LNCaP clone FGC (cell line): ENCODE data around the gene FBLN2.

Source experiments
- DNase-seq: peaks from one replicate; pipeline ENCODE4 v3.0.0-alpha.2; 2011; ENCODE audit warnings: low read depth
- H3K4me3 ChIP-seq: 2 replicates; pipeline ENCODE4 v1.5.1; 2011; ENCODE audit warnings: mild to moderate bottlenecking, low read depth, low read length, control low read depth
- CTCF ChIP-seq: IDR thresholded peaks from 2 replicates; pipeline ENCODE4 v1.5.1; 2012; ENCODE audit warnings: mild to moderate bottlenecking; ENCODE audit not compliant: control insufficient read depth, insufficient read depth; ENCODE audit errors: extremely low read depth

The FBLN2 gene

GRCh38 chr3:13508496-13508895, 40.4 kb upstream of the FBLN2 start:
- no peak for TF ChIP-seq CTCF
- no peak overlapping the region for H3K4me3 ChIP-seq
- no peak for DNase-seq

- no peak overlapping the region for H3K4me3 ChIP-seq
- TF ChIP-seq CTCF: no peak
- DNase-seq: no peak
Observed at GRCh38 chr3:13509059-13509815, 39.7 kb upstream of the FBLN2 start.

- no peak for TF ChIP-seq CTCF
- H3K4me3 ChIP-seq: no peak overlapping the region
- no peak for DNase-seq
Observed at GRCh38 chr3:13509816-13510192, 39.1 kb upstream of the FBLN2 start.

GRCh38 chr3:13512451-13512850, 36.5 kb upstream of the FBLN2 start:
- no peak for DNase-seq
- no peak for TF ChIP-seq CTCF
- H3K4me3 ChIP-seq: no peak overlapping the region

- TF ChIP-seq CTCF: no peak
- no peak overlapping the region for H3K4me3 ChIP-seq
- DNase-seq: no peak
Observed at GRCh38 chr3:13513051-13513912, 35.6 kb upstream of the FBLN2 start.

GRCh38 chr3:13513913-13514517, 34.9 kb upstream of the FBLN2 start:
- DNase-seq: no peak
- no peak overlapping the region for H3K4me3 ChIP-seq
- TF ChIP-seq CTCF: no peak
